Ecto neural progenitor cell (in vitro differentiated cells): ENCODE data around the gene MATCAP1.

Source experiments
- DNase-seq: peaks from one replicate; pipeline ENCODE4 v3.0.0-alpha.2; 2018; ENCODE audit warnings: low spot score

MATCAP1 gene

GRCh38 chr16:67128417-67128816 lies 55.3 kb downstream of the MATCAP1 start:
- DNase-seq = no peak
